Measurements from ENCODE around the gene SNTG2. TPM values are rescaled to one million over a fixed set of nuclear protein-coding genes. Genes with fewer than 3 reads are reported as not detected.

SNTG2 gene
- total RNA-seq, 2 donors from 2014 or later = 2.4 TPM; not detected in 1

- Histone ChIP-seq H3K4me1 (no peaks in the 10 kb centered on the region), H3K4me3 (no peak overlapping the region), H3K36me3 (no peaks in the 10 kb centered on the region), H3K9me3 (no peaks in the 10 kb centered on the region), H3K27ac (no peak overlapping the region), H3K27me3 (no peaks in the 10 kb centered on the region)
- TF ChIP-seq, protein P1, sequence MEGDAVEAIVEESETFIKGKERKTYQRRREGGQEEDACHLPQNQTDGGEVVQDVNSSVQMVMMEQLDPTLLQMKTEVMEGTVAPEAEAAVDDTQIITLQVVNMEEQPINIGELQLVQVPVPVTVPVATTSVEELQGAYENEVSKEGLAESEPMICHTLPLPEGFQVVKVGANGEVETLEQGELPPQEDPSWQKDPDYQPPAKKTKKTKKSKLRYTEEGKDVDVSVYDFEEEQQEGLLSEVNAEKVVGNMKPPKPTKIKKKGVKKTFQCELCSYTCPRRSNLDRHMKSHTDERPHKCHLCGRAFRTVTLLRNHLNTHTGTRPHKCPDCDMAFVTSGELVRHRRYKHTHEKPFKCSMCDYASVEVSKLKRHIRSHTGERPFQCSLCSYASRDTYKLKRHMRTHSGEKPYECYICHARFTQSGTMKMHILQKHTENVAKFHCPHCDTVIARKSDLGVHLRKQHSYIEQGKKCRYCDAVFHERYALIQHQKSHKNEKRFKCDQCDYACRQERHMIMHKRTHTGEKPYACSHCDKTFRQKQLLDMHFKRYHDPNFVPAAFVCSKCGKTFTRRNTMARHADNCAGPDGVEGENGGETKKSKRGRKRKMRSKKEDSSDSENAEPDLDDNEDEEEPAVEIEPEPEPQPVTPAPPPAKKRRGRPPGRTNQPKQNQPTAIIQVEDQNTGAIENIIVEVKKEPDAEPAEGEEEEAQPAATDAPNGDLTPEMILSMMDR (IDR thresholded peaks at IDR 0.05) = no peak
- DNase-seq (ENCODE audit: low spot score) = no peak
Measured at GRCh38 chr2:1393321-1393720, 442.7 kb downstream of the SNTG2 start.

GRCh38 chr2:1394709-1395408 lies 444.2 kb downstream of the SNTG2 start:
- Histone ChIP-seq H3K4me3 (no peak overlapping the region), H3K27ac (no peak overlapping the region), H3K9me3 (no peaks in the 10 kb centered on the region), H3K4me1 (no peaks in the 10 kb centered on the region), H3K27me3 (no peaks in the 10 kb centered on the region), H3K36me3 (no peaks in the 10 kb centered on the region)
- TF ChIP-seq, protein P1 (IDR thresholded peaks at IDR 0.05) = no peak
- no peak for DNase-seq (ENCODE audit: low spot score)

GRCh38 chr2:1397350-1397749 lies 446.7 kb downstream of the SNTG2 start:
- H3K36me3 ChIP-seq = no peaks in the 10 kb centered on the region

DNA sequence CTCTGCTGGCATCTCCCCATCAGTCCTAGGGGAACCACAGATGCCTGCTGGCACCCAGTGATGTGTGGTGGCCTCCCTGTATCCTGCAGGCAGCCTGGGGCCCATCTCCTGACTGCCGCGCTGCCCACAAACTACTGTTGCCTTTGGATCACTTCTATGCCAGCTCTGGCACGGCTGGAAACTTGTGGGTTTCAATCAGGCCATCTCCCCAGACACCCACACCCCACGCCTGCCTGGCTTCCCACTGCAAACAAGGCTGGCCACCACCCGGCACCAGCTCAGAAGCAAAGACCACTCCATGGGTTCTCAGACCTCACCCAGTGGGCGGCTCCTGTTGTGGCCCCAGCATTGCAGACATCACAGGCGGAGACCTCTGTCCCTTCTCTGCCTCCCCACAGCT lies 447.5 kb downstream of the SNTG2 start:
- H3K4me1 ChIP-seq = no peaks in the 10 kb centered on the region
- H3K4me3 ChIP-seq = no peak overlapping the region
- no peaks in the 10 kb centered on the region for H3K36me3 ChIP-seq
- TF ChIP-seq, protein P1 (IDR thresholded peaks at IDR 0.05) = no peak
- no peak for DNase-seq (ENCODE audit: low spot score)
- no peak overlapping the region for H3K27ac ChIP-seq
- no peaks in the 10 kb centered on the region for H3K9me3 ChIP-seq
- H3K27me3 ChIP-seq = no peaks in the 10 kb centered on the region

More at GRCh38 chr2:1397350-1397749, 446.7 kb downstream of the SNTG2 start:
- no peak for DNase-seq (ENCODE audit: low spot score)
- no peak overlapping the region for H3K4me3 ChIP-seq
- no peak overlapping the region for H3K27ac ChIP-seq
- no peaks in the 10 kb centered on the region for H3K9me3 ChIP-seq
- TF ChIP-seq, protein P1 (IDR thresholded peaks at IDR 0.05) = no peak
- H3K4me1 ChIP-seq = no peaks in the 10 kb centered on the region
- no peaks in the 10 kb centered on the region for H3K27me3 ChIP-seq

GRCh38 chr2:1400943-1401735 lies 450.5 kb downstream of the SNTG2 start:
- no peaks in the 10 kb centered on the region for H3K9me3 ChIP-seq
- no peaks in the 10 kb centered on the region for H3K36me3 ChIP-seq
- H3K4me3 ChIP-seq = no peak overlapping the region
- no peak overlapping the region for H3K27ac ChIP-seq
- TF ChIP-seq, protein P1 (IDR thresholded peaks at IDR 0.05) = no peak
- no peaks in the 10 kb centered on the region for H3K27me3 ChIP-seq
- no peaks in the 10 kb centered on the region for H3K4me1 ChIP-seq
- DNase-seq (ENCODE audit: low spot score) = no peak
